ENCODE data around the gene LGR6.
"Not testable (repeated sequence)": the region's sequence is repeated elsewhere in the genome, so short reads cannot be mapped to it uniquely, and the experiment has no call there.

Gene LGR6

GRCh38 chr1:202235856-202236837, 42.5 kb downstream of the LGR6 start:
- TF ChIP-seq EZH2 (IDR thresholded peaks at IDR 0.05; ENCODE audit: borderline replicate concordance, low read length) (no peak), CTCF (IDR thresholded peaks at IDR 0.05; ENCODE audit: low read length) (peak; percentile 81)
- no peak overlapping the region for H3K27ac ChIP-seq (ENCODE audit: low read depth, low read length, poor library complexity, severe bottlenecking)
- no peaks in the 10 kb centered on the region for H3K36me3 ChIP-seq (ENCODE audit: insufficient read depth, low read length)
- H3F3A ChIP-seq (ENCODE audit: insufficient read depth, low read length) = no peaks in the 10 kb centered on the region
- no peaks in the 10 kb centered on the region for H3K79me2 ChIP-seq (ENCODE audit: insufficient read depth, low read length)
- no peak overlapping the region for H3K4me2 ChIP-seq (ENCODE audit: low read length)
- H3K9ac ChIP-seq (ENCODE audit: low read length) = no peak overlapping the region
- no peak overlapping the region for H2AFZ ChIP-seq (ENCODE audit: low read length)
- H3K4me3 ChIP-seq (ENCODE audit: low read depth, low read length, poor library complexity, severe bottlenecking) = no peak overlapping the region
- no peaks in the 10 kb centered on the region; the same call in 1 of the 2 replicates for H3K27me3 ChIP-seq (ENCODE audit: insufficient read depth, low read length)
- no peaks in the 10 kb centered on the region for H4K20me1 ChIP-seq (ENCODE audit: insufficient read depth, low read length)
- H3K9me3 ChIP-seq (ENCODE audit: low read length) = no peaks in the 10 kb centered on the region
- no peaks in the 10 kb centered on the region for H3K9me2 ChIP-seq (ENCODE audit: low read depth, low read length)
- H3K4me1 ChIP-seq (ENCODE audit: insufficient read depth, low read length, severe bottlenecking) = no peaks in the 10 kb centered on the region

- H3K27ac ChIP-seq (ENCODE audit: low read depth, low read length, poor library complexity, severe bottlenecking) = no peak overlapping the region
Measured at GRCh38 chr1:202237052-202237451, 43.5 kb downstream of the LGR6 start.

GRCh38 chr1:202238914-202239313, 45.3 kb downstream of the LGR6 start:
- Histone ChIP-seq H3K36me3 (ENCODE audit: insufficient read depth, low read length) (no peaks in the 10 kb centered on the region), H3F3A (ENCODE audit: insufficient read depth, low read length) (no peaks in the 10 kb centered on the region), H3K27me3 (ENCODE audit: insufficient read depth, low read length) (no peaks in the 10 kb centered on the region; the same call in 1 of the 2 replicates), H3K79me2 (ENCODE audit: insufficient read depth, low read length) (no peaks in the 10 kb centered on the region), H3K9me3 (ENCODE audit: low read length) (no peaks in the 10 kb centered on the region), H3K9me2 (ENCODE audit: low read depth, low read length) (no peaks in the 10 kb centered on the region), H3K4me2 (ENCODE audit: low read length) (no peak overlapping the region), H3K4me1 (ENCODE audit: insufficient read depth, low read length, severe bottlenecking) (no peaks in the 10 kb centered on the region), H2AFZ (ENCODE audit: low read length) (no peak overlapping the region), H3K9ac (ENCODE audit: low read length) (no peak overlapping the region), H3K27ac (ENCODE audit: low read depth, low read length, poor library complexity, severe bottlenecking) (no peak overlapping the region), H3K4me3 (ENCODE audit: low read depth, low read length, poor library complexity, severe bottlenecking) (no peak overlapping the region), H4K20me1 (ENCODE audit: insufficient read depth, low read length) (no peaks in the 10 kb centered on the region)
- TF ChIP-seq CTCF (IDR thresholded peaks at IDR 0.05; ENCODE audit: low read length) = no peak
- TF ChIP-seq EZH2 (IDR thresholded peaks at IDR 0.05; ENCODE audit: borderline replicate concordance, low read length) = no peak

More at GRCh38 chr1:202237052-202237451, 43.5 kb downstream of the LGR6 start:
- TF ChIP-seq CTCF (IDR thresholded peaks at IDR 0.05; ENCODE audit: low read length) (peak; percentile 23; the same call in 1 of the 2 replicates), EZH2 (IDR thresholded peaks at IDR 0.05; ENCODE audit: borderline replicate concordance, low read length) (no peak)
- Histone ChIP-seq H2AFZ (ENCODE audit: low read length) (no peak overlapping the region), H3K4me2 (ENCODE audit: low read length) (no peak overlapping the region), H3K9me2 (ENCODE audit: low read depth, low read length) (no peaks in the 10 kb centered on the region), H3F3A (ENCODE audit: insufficient read depth, low read length) (no peaks in the 10 kb centered on the region), H3K9ac (ENCODE audit: low read length) (no peak overlapping the region), H3K27me3 (ENCODE audit: insufficient read depth, low read length) (no peaks in the 10 kb centered on the region; the same call in 1 of the 2 replicates), H3K4me1 (ENCODE audit: insufficient read depth, low read length, severe bottlenecking) (no peaks in the 10 kb centered on the region), H3K79me2 (ENCODE audit: insufficient read depth, low read length) (no peaks in the 10 kb centered on the region), H3K4me3 (ENCODE audit: low read depth, low read length, poor library complexity, severe bottlenecking) (no peak overlapping the region), H4K20me1 (ENCODE audit: insufficient read depth, low read length) (no peaks in the 10 kb centered on the region), H3K9me3 (ENCODE audit: low read length) (no peaks in the 10 kb centered on the region), H3K36me3 (ENCODE audit: insufficient read depth, low read length) (no peaks in the 10 kb centered on the region)

- not testable (repeated sequence) for H4K20me1 ChIP-seq (ENCODE audit: insufficient read depth, low read length); H3K27me3 ChIP-seq (ENCODE audit: insufficient read depth, low read length); H2AFZ ChIP-seq (ENCODE audit: low read length); H3K4me3 ChIP-seq (ENCODE audit: low read depth, low read length, poor library complexity, severe bottlenecking); H3K9ac ChIP-seq (ENCODE audit: low read length); H3K9me2 ChIP-seq (ENCODE audit: low read depth, low read length); H3K4me1 ChIP-seq (ENCODE audit: insufficient read depth, low read length, severe bottlenecking); H3K36me3 ChIP-seq (ENCODE audit: insufficient read depth, low read length); H3K27ac ChIP-seq (ENCODE audit: low read depth, low read length, poor library complexity, severe bottlenecking); H3F3A ChIP-seq (ENCODE audit: insufficient read depth, low read length); H3K9me3 ChIP-seq (ENCODE audit: low read length); H3K4me2 ChIP-seq (ENCODE audit: low read length); H3K79me2 ChIP-seq (ENCODE audit: insufficient read depth, low read length)
Measured at GRCh38 chr1:202240226-202240625, 46.6 kb downstream of the LGR6 start.

All from OCI-LY1 (cell line).